ENCODE results near the gene SMIM44.

DNA sequence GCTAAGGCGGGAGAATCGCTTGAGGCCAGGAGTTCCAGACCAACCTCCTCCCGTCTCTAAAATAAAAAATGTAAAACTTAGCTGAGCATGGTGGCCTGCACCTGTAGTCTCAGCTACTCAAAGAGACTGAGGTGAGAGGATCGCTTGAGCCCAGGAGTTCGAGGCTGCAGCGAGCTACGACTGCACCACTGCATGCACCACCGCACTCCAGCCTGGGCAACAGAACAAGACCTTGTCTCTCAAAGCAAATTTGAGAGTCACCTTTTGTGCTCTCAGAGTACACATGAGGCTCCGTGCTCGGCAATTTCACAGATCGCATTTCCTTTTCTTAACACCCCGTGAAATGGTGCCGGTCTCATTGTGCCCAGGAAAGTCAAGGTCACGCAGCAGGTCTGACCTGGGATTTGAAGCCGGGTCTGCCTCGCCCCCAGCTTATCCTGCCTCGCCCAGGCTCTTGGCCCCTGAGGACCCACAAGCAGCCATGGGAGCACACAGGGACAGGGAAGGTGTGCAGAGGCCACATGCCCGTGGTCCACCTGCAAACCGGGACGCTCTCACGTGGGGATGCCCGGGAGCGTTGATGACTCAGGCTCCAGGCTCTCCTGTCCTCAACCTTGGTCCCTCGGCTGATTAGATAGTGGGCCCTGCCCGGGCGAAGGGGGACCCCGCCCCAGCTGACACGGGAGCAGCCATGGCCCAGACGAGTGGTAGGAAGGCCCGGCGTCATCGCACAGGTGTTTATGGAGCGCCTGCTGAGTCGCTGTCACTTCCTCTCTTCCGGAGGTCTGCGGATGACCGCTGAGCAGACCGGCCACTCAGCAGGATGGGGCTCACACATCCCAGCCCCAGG is 1.8 kb downstream of the SMIM44 start:
- TF ChIP-seq, protein P1, sequence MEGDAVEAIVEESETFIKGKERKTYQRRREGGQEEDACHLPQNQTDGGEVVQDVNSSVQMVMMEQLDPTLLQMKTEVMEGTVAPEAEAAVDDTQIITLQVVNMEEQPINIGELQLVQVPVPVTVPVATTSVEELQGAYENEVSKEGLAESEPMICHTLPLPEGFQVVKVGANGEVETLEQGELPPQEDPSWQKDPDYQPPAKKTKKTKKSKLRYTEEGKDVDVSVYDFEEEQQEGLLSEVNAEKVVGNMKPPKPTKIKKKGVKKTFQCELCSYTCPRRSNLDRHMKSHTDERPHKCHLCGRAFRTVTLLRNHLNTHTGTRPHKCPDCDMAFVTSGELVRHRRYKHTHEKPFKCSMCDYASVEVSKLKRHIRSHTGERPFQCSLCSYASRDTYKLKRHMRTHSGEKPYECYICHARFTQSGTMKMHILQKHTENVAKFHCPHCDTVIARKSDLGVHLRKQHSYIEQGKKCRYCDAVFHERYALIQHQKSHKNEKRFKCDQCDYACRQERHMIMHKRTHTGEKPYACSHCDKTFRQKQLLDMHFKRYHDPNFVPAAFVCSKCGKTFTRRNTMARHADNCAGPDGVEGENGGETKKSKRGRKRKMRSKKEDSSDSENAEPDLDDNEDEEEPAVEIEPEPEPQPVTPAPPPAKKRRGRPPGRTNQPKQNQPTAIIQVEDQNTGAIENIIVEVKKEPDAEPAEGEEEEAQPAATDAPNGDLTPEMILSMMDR (conservative IDR thresholded peaks at IDR 0.05) = no peak
- no peak for TF ChIP-seq EZH2 (IDR thresholded peaks at IDR 0.05; ENCODE audit: low read depth)

Measured in PC-9 (cell line).